Skeletal muscle tissue (tissue), 4 donors: ENCODE data around the gene RASGEF1C. TPM values are rescaled to one million over a fixed set of nuclear protein-coding genes. Genes with fewer than 3 reads are reported as not detected.

ENCODE experiments used
- H3K27ac ChIP-seq: one replicate; pipeline ENCODE4 v1.7.0; 2013; ENCODE audit warnings: mild to moderate bottlenecking, low read depth, low read length, inconsistent platforms
- H3K27me3 ChIP-seq, 3 donors: one replicate each; pipeline ENCODE4 v1.7.0; 2013; ENCODE audit warnings: low read length in 3 of 3; ENCODE audit not compliant: control insufficient read depth in 3 of 3, insufficient read depth in 3 of 3
- H3K36me3 ChIP-seq, 3 donors: one replicate each; pipeline ENCODE4 v1.7.0; 2013; ENCODE audit warnings: low read length in 3 of 3; ENCODE audit not compliant: control insufficient read depth in 3 of 3, insufficient read depth in 3 of 3
- H3K4me1 ChIP-seq, 3 donors: one replicate each; pipeline ENCODE4 v1.7.0; 2013; ENCODE audit warnings: low read length in 3 of 3, mild to moderate bottlenecking in 3 of 3; ENCODE audit not compliant: control insufficient read depth in 3 of 3, insufficient read depth in 3 of 3
- H3K4me3 ChIP-seq, 3 donors: one replicate each; pipeline ENCODE4 v1.7.0; 2013; ENCODE audit warnings: low read length in 3 of 3
- H3K9ac ChIP-seq, 3 donors: one replicate each; pipeline ENCODE4 v1.7.0; 2013; ENCODE audit warnings: low read length in 3 of 3, mild to moderate bottlenecking in 3 of 3, moderate library complexity in 2 of 3, low read depth in 1 of 3
- H3K9me3 ChIP-seq, 3 donors: one replicate each; pipeline ENCODE4 v1.7.0; 2013; ENCODE audit warnings: low read length in 3 of 3; ENCODE audit not compliant: control insufficient read depth in 3 of 3
- total RNA-seq: library from RNA; depleted of rRNA; stranded (reverse); fragments of >200 nt; gene quantifications from one replicate; pipeline ENCODE4 v1.2.3, GENCODE V29; 2014
- donor health status: Osteomylitis.

Gene RASGEF1C
- total RNA-seq, 1 donor from 2014 or later: 5.7 TPM

GRCh38 chr5:180077594-180078284 is 131.3 kb downstream of the RASGEF1C start:
- no peak overlapping the region for H3K9ac ChIP-seq
- H3K27ac ChIP-seq: no peak overlapping the region
- no peaks in the 10 kb centered on the region for H3K9me3 ChIP-seq
- no peak overlapping the region for H3K4me3 ChIP-seq
- H3K36me3 ChIP-seq: no peaks in the 10 kb centered on the region
- peaks cover 6 to 23% (median 7%) of the 10 kb centered on the region in 3 donors for H3K27me3 ChIP-seq
- no peaks in the 10 kb centered on the region for H3K4me1 ChIP-seq

- H3K27ac ChIP-seq: no peak overlapping the region
- no peak overlapping the region for H3K4me3 ChIP-seq
- H3K9ac ChIP-seq: no peak overlapping the region
- no peaks in the 10 kb centered on the region for H3K9me3 ChIP-seq
- no peaks in the 10 kb centered on the region for H3K36me3 ChIP-seq
- peaks cover 3 to 6% (median 4%) of the 10 kb centered on the region in 3 donors for H3K4me1 ChIP-seq
- peaks cover 6 to 19% (median 7%) of the 10 kb centered on the region in 3 donors for H3K27me3 ChIP-seq
These were observed 133.3 kb downstream of the RASGEF1C start for GRCh38 chr5:180075703-180076102.

DNA sequence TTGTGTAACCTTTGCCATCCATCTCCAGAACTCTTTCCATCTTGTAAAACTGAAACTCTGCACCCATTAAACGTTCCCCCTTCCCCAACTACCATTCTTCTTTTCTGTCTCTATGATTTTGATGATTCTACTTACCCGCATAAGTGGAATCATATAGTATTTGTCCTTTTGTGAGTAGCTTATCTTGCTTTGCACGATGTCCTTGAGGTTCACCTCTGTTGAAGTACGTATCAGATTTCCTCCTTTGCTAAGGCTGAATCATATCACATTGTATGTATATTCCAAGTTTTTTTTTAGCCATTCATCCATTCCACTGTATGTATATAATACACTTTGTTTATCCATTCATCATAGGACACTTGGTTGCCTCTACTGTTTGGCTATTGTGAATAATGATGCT is 134.5 kb downstream of the RASGEF1C start:
- Histone ChIP-seq H3K9me3 (no peaks in the 10 kb centered on the region), H3K4me3 (no peak overlapping the region), H3K9ac (no peak overlapping the region), H3K27me3 (peaks cover 0 to 14% (median 0%) of the 10 kb centered on the region in 3 donors), H3K4me1 (peaks cover 14 to 16% (median 14%) of the 10 kb centered on the region in 3 donors), H3K36me3 (no peaks in the 10 kb centered on the region), H3K27ac (no peak overlapping the region)

- H3K27me3 ChIP-seq: no peaks in the 10 kb centered on the region
- H3K9me3 ChIP-seq: no peaks in the 10 kb centered on the region
- H3K36me3 ChIP-seq: no peaks in the 10 kb centered on the region
- H3K4me1 ChIP-seq: peaks cover 14 to 18% (median 15%) of the 10 kb centered on the region in 3 donors
- no peak overlapping the region for H3K27ac ChIP-seq
- H3K4me3 ChIP-seq: peak overlapping the region in 1 of 3 donors; percentile 45
- H3K9ac ChIP-seq: peak overlapping the region in 1 of 3 donors; percentile 50
These were observed 136.5 kb downstream of the RASGEF1C start for GRCh38 chr5:180072556-180072955.

- Histone ChIP-seq H3K4me1 (peaks cover 14 to 18% (median 15%) of the 10 kb centered on the region in 3 donors), H3K4me3 (peak overlapping the region; percentile 45 to 87 (median 80)), H3K36me3 (no peaks in the 10 kb centered on the region), H3K9ac (peak overlapping the region in 2 of 3 donors; percentile 50 to 81), H3K9me3 (no peaks in the 10 kb centered on the region), H3K27ac (peak overlapping the region; percentile 87), H3K27me3 (no peaks in the 10 kb centered on the region)
These were observed 136.8 kb downstream of the RASGEF1C start for GRCh38 chr5:180072256-180072548.

DNA sequence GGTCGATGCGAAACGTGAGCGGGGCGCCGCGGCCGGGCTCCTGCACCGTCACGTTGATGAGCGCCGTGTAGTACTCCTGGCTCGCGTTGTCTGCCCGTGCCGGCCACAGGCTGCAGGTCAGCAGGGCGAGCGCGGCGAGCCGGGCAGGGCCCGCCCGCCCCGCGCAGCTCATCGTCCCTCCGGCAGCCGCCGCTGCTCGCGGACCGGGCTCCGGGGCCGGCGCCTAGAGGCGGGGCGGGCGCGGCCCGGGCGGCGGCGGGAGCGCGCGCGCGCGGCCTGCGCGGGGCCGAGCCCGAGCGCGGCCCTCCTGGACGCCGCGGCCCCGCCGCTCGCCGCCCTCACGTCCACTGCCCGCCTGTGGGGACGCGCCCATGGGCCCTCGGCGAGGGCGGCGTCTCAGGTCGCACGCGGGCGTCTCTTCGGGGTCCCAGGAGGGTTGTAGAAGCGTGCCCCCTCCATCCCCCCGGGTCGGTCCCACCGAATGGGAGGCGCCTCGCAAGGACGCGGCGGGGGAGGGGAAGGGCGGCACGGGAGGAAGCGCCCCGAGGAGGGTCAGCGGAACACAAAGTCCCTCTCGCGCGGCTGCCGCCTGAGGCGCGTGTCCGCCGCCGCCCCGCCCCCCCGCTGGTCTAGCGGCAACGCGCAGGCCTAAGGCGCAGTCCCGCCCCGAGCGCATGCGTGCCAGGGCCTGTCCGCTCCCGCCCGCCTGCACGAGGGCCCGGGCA is 137.3 kb downstream of the RASGEF1C start, which contains the start of gene RNF130:
Gene RNF130 (minus strand): TSS at position 229 of the 725 bp plus-strand sequence. CDS start 57 bp downstream, at position 172.
- H3K4me3 ChIP-seq: peak within 1 kb of the TSS; percentile 80 to 89 (median 87)
- peak within 1 kb of the TSS; percentile 87 for H3K27ac ChIP-seq
- H3K4me1 ChIP-seq: peaks cover 14 to 18% (median 15%) of the 10 kb centered on the region in 3 donors
- H3K27me3 ChIP-seq: no peaks in the 10 kb centered on the region
- no peaks in the 10 kb centered on the region for H3K36me3 ChIP-seq
- H3K9me3 ChIP-seq: no peaks in the 10 kb centered on the region
- peak within 1 kb of the TSS; percentile 86 to 93 (median 88) for H3K9ac ChIP-seq

- H3K9me3 ChIP-seq: no peaks in the 10 kb centered on the region
- peak overlapping the region; percentile 86 to 91 (median 88) for H3K9ac ChIP-seq
- no peaks in the 10 kb centered on the region for H3K27me3 ChIP-seq
- peak overlapping the region; percentile 80 to 89 (median 87) for H3K4me3 ChIP-seq
- peak overlapping the region; percentile 77 for H3K27ac ChIP-seq
- H3K4me1 ChIP-seq: peaks cover 14 to 18% (median 15%) of the 10 kb centered on the region in 3 donors
- no peaks in the 10 kb centered on the region for H3K36me3 ChIP-seq
These were observed 138.1 kb downstream of the RASGEF1C start for GRCh38 chr5:180070756-180071530.

- Histone ChIP-seq H3K36me3 (no peaks in the 10 kb centered on the region), H3K9ac (peak overlapping the region in 1 of 3 donors; percentile 91), H3K27me3 (no peaks in the 10 kb centered on the region), H3K4me1 (peaks cover 14 to 18% (median 15%) of the 10 kb centered on the region in 3 donors), H3K9me3 (no peaks in the 10 kb centered on the region), H3K27ac (peak overlapping the region; percentile 8), H3K4me3 (peak overlapping the region; percentile 80 to 89 (median 87))
These were observed 139.3 kb downstream of the RASGEF1C start for GRCh38 chr5:180069589-180070247.

DNA sequence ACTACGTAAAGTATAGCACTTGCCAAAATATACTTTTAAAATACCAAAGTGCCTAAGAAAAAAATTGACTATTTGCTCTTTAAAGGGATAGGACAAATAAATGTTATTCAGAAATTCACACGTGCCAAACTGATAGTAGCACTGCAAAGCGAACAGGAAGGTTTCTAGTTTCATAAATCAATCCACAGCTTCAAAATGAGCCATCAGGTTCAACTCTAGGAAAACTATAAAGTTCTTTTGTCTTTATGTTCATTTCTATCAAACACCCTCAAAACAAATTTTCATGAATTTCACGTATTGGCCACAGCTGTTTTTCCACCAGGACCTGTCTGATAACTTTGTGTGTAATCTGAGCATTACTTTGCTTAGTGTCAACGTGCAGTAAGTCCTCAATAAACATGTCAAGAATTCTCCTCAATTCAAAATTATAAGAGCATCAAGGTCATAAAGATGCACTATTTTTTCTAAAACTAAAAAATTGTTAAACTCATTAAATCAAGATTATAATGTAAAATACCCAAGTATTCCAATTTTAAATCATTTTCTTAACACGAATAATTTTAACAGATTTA is 140.4 kb downstream of the RASGEF1C start:
- Histone ChIP-seq H3K9ac (no peak overlapping the region), H3K27ac (no peak overlapping the region), H3K27me3 (no peaks in the 10 kb centered on the region), H3K4me3 (no peak overlapping the region), H3K4me1 (peaks cover 14 to 18% (median 15%) of the 10 kb centered on the region in 3 donors), H3K9me3 (no peaks in the 10 kb centered on the region), H3K36me3 (no peaks in the 10 kb centered on the region)
